NB4 (cell line): Measurements from ENCODE around the gene SLC6A16.
A peak's percentile ranks its signal among the peaks of the same experiment; 100 is the strongest.
"Not testable (repeated sequence)": the region's sequence is repeated elsewhere in the genome, so short reads cannot be mapped to it uniquely, and the experiment has no call there.

Experiments
- DNase-seq: peaks from one replicate; pipeline ENCODE4 v3.0.0; 2010; ENCODE audit warnings: low read depth
- H3K4me3 ChIP-seq: one replicate; pipeline ENCODE4 v1.5.1; 2011; ENCODE audit warnings: mild to moderate bottlenecking, low read depth, low read length, moderate library complexity
- CTCF ChIP-seq: IDR thresholded peaks from one replicate; pipeline ENCODE4 v1.5.1; 2012; ENCODE audit warnings: low read depth, low read length
- MAX ChIP-seq: IDR thresholded peaks from 2 replicates; pipeline ENCODE4 v1.6.1; 2011; ENCODE audit warnings: low read depth, low read length
- MYC ChIP-seq: IDR thresholded peaks from 2 replicates; pipeline ENCODE4 v1.6.1; 2011; ENCODE audit warnings: low read depth, low read length
- POLR2A ChIP-seq: IDR thresholded peaks from 2 replicates; pipeline ENCODE4 v1.6.1; 2011; ENCODE audit warnings: mild to moderate bottlenecking; ENCODE audit not compliant: insufficient read length; ENCODE audit errors: extremely low read depth

SLC6A16 gene

GRCh38 chr19:49266409-49266808 is 58.6 kb downstream of the SLC6A16 start:
- TF ChIP-seq CTCF, result peak; percentile 50
- DNase-seq, result peak; percentile 33
- H3K4me3 ChIP-seq, result not testable (repeated sequence)

- H3K4me3 ChIP-seq, result no peak overlapping the region
- no peak for DNase-seq
- TF ChIP-seq CTCF (no peak), POLR2A (no peak), MAX (no peak), MYC (no peak)
These were observed 60.7 kb downstream of the SLC6A16 start for GRCh38 chr19:49264258-49264657.

- no peak for DNase-seq
- TF ChIP-seq MYC (no peak), CTCF (no peak), MAX (no peak), POLR2A (no peak)
- no peak overlapping the region for H3K4me3 ChIP-seq
These were observed 63.4 kb downstream of the SLC6A16 start for GRCh38 chr19:49261602-49262001.

GRCh38 chr19:49256691-49257090 is 68.3 kb downstream of the SLC6A16 start:
- no peak for DNase-seq
- TF ChIP-seq MYC (no peak), CTCF (no peak), POLR2A (no peak)
- H3K4me3 ChIP-seq, result no peak overlapping the region

- no peak overlapping the region for H3K4me3 ChIP-seq
- no peak for DNase-seq
- no peak for TF ChIP-seq MAX
- TF ChIP-seq MYC, result no peak
- no peak for TF ChIP-seq POLR2A
- TF ChIP-seq CTCF, result no peak
These were observed 69.3 kb downstream of the SLC6A16 start for GRCh38 chr19:49255674-49256073.

- no peak for DNase-seq
- TF ChIP-seq MAX (no peak), CTCF (no peak), POLR2A (no peak), MYC (no peak)
- no peak overlapping the region for H3K4me3 ChIP-seq
These were observed 75.1 kb downstream of the SLC6A16 start for GRCh38 chr19:49249933-49250332.
